Heart right ventricle (tissue), 16 donors: Measurements from ENCODE around the gene FRAS1. TPM values are rescaled to one million over a fixed set of nuclear protein-coding genes. Genes with fewer than 3 reads are reported as not detected.
A peak's percentile ranks its signal among the peaks of the same experiment; 100 is the strongest.
"Not testable (repeated sequence)": the region's sequence is repeated elsewhere in the genome, so short reads cannot be mapped to it uniquely, and the experiment has no call there.

ENCODE experiments used
- ATAC-seq, 8 donors: fragments of 200-7000 bp; cut with Tn5 transposase; one replicate each; pipeline ENCODE4 v1.9.1; 2020; ENCODE audit warnings: mild to moderate bottlenecking in 8 of 8, moderate library complexity in 8 of 8, moderate number of reproducible peaks in 1 of 8
- DNase-seq, 2 donors: peaks; one replicate each; pipeline ENCODE4 v3.0.0-alpha.2; 2020
- H3K27ac ChIP-seq, 10 donors: fragments of 200-600 bp; sonication (generic) in 2 of 10; one replicate each; pipeline versions ENCODE4 v1.5.0 to v1.8.0; 2020 to 2022; ENCODE audit warnings: mild to moderate bottlenecking in 3 of 10
- H3K27me3 ChIP-seq, 7 donors: fragments of 200-600 bp; one replicate each; pipeline ENCODE4 v1.8.0; 2021 to 2022; ENCODE audit warnings: mild to moderate bottlenecking in 2 of 7
- H3K36me3 ChIP-seq, 9 donors: fragments of 200-600 bp; sonication (generic) in 1 of 9; one replicate each; pipeline versions ENCODE4 v1.5.0 to v1.8.0; 2020 to 2022; ENCODE audit warnings: mild to moderate bottlenecking in 2 of 9
- H3K4me1 ChIP-seq, 9 donors: fragments of 200-600 bp; sonication (generic) in 1 of 9; one replicate each; pipeline versions ENCODE4 v1.5.0 to v1.8.0; 2020 to 2022; ENCODE audit warnings: mild to moderate bottlenecking in 4 of 9
- H3K4me3 ChIP-seq, 10 donors: fragments of 200-600 bp; sonication (generic) in 2 of 10; one replicate each; pipeline versions ENCODE4 v1.5.0 to v1.8.0; 2020 to 2022; ENCODE audit warnings: mild to moderate bottlenecking in 7 of 10, moderate library complexity in 2 of 10
- H3K9me3 ChIP-seq, 11 donors: fragments of 200-600 bp in 10 of 11; sonication (generic) in 2 of 11; one replicate each; pipeline versions ENCODE4 v1.5.0 to v1.8.0; 2013 to 2022; ENCODE audit warnings: mild to moderate bottlenecking in 2 of 11, control low read depth in 1 of 11, moderate library complexity in 1 of 11
- CTCF ChIP-seq, 9 donors: fragments of 200-600 bp; sonication (generic) in 2 of 9; IDR thresholded peaks; one replicate each; pipeline versions ENCODE4 v1.5.0 to v1.8.0; 2021 to 2022; ENCODE audit warnings: antibody characterized with exemption in 9 of 9, mild to moderate bottlenecking in 5 of 9, moderate library complexity in 1 of 9
- WGBS, 2 donors: extraction: QIAGEN DNeasy Blood & Tissue Kit; methylation state at CpG; one replicate each; pipeline ENCODE4 v1.1.7; 2013; ENCODE audit warnings: inconsistent platforms in 1 of 2; 5-methylcytosine and 5-hydroxymethylcytosine counted together
- intact Hi-C, 10 donors: fragments of 100-400 bp; cut with DNase I; formaldehyde crosslinking; loops; one replicate each; pipeline versions ENCODE4 v1.11.1 to v1.14.2; 2022
- polyA plus RNA-seq, 2 donors: library from polyadenylated mRNA; stranded (reverse); fragments of 200-250 nt; gene quantifications; one replicate each; pipeline ENCODE4 v1.2.3, GENCODE V29; 2013
- total RNA-seq, 10 donors: library from RNA; stranded (reverse); fragmentation: NEBNext Ultra II Directional in 3 of 10; extraction: Animal tissue kit (Norgen Biotek cat#: 25700) in 3 of 10; gene quantifications; one replicate each; pipeline versions ENCODE4 v1.2.1 to v1.2.4, GENCODE V29; 2021 to 2023
- donor health status: Arrhythmogenic right ventricular cardiomyopathy.
- donor health status: ischemic (EF 13 %, LVEDD 7.1; RV severe dilation, severe dysfunction).
- donor health status: healthy with polysubstance abuse.
- donor health status: DM: no; HTN: yes; CAD: no.
- donor health status: DM: no; HTN: no; CAD: no.
- donor health status: ischemic (EF 25% LVEDD 6.9; RV normal size, moderate dysfunction).
- donor health status: ischemic (EF 25% LVEDD 5.7; RV mildly dilated, moderate dysfunction).
- donor health status: healthy.
- donor health status: DM: yes; HTN: yes; CAD: no.
- donor health status: Ischemic cardiomyopathy.
- donor health status: ischemic (EF 35%, LVEDD 5.7; RV mildly dilated, moderate dysfunction).
- donor health status: nonischemic (EF 11% LVEDD 7.7; RV severe dilation, severe dysfunction).
- donor health status: DM: yes; HTN: yes; CAD: no.
- donor health status: PGD.
- donor health status: ischemic (EF 29% LVEDD 5.4; RV normal size, mild dysfunction).
- donor health status: nonischemic (EF 23%, LVEDD 6.1; RV moderate dilation, normal function).

The FRAS1 gene
- total and polyA plus RNA-seq, 12 donors: 0.93 to 6.2 (median 3.1) TPM

GRCh38 chr4:78119698-78120097 is 62.6 kb downstream of the FRAS1 start:
- Histone ChIP-seq H3K27ac (no peak overlapping the region), H3K4me1 (peaks cover 0 to 12% (median 6%) of the 10 kb centered on the region in 9 donors), H3K27me3 (no peaks in the 10 kb centered on the region), H3K9me3 (peaks cover 0 to 14% (median 0%) of the 10 kb centered on the region in 11 donors), H3K36me3 (no peaks in the 10 kb centered on the region), H3K4me3 (no peak overlapping the region)
- 92 to 97% methylated on average over 2 of the region's 2 CpGs for WGBS, 2 donors
- intact Hi-C loops: loop anchor here in 1 of 10 donors (5.0 kb wide), 1 partner anchor 62 kb away; the partner anchor contains the start of gene FRAS1
- DNase-seq (no peak), ATAC-seq (no peak)
- TF ChIP-seq CTCF (IDR thresholded peaks at IDR 0.05): no peak

GRCh38 chr4:78120144-78120880 is 63.2 kb downstream of the FRAS1 start:
- TF ChIP-seq CTCF (IDR thresholded peaks at IDR 0.05): no peak
- Histone ChIP-seq H3K9me3 (peaks cover 0 to 14% (median 0%) of the 10 kb centered on the region in 11 donors), H3K4me1 (peaks cover 0 to 12% (median 6%) of the 10 kb centered on the region in 9 donors), H3K27me3 (no peaks in the 10 kb centered on the region), H3K36me3 (no peaks in the 10 kb centered on the region), H3K4me3 (no peak overlapping the region), H3K27ac (no peak overlapping the region)
- no peak for DNase-seq
- intact Hi-C loops: loop anchor here in 1 of 10 donors (5.0 kb wide), 1 partner anchor 63 kb away; the partner anchor contains the start of gene FRAS1
- peak in 1 of 8 donors; percentile 16 for ATAC-seq
- WGBS, 2 donors: 68 to 72% methylated on average over 4 of the region's 4 CpGs

GRCh38 chr4:78121338-78121904 is 64.3 kb downstream of the FRAS1 start:
- H3K4me3 ChIP-seq: no peak overlapping the region
- H3K9me3 ChIP-seq: peaks cover 0 to 14% (median 0%) of the 10 kb centered on the region in 11 donors
- peaks cover 0 to 12% (median 6%) of the 10 kb centered on the region in 9 donors for H3K4me1 ChIP-seq
- H3K27me3 ChIP-seq: no peaks in the 10 kb centered on the region
- WGBS, 2 donors: 31 to 53% methylated on average over 4 of the region's 4 CpGs
- intact Hi-C loops: loop anchor here in 1 of 10 donors (1.0 to 5.0 kb wide), 2 partner anchors 22 to 64 kb away; partner anchors contain the start of gene FRAS1
- H3K27ac ChIP-seq: peak overlapping the region in 4 of 10 donors; percentile 25 to 41 (median 34)
- H3K36me3 ChIP-seq: no peaks in the 10 kb centered on the region
- no peak for TF ChIP-seq CTCF (IDR thresholded peaks at IDR 0.05)
- peak; percentile 39 to 48 for DNase-seq
- ATAC-seq: peak; percentile 82 to 100 (median 99)

- Histone ChIP-seq H3K9me3 (peaks cover 0 to 14% (median 0%) of the 10 kb centered on the region in 11 donors), H3K4me1 (peaks cover 0 to 11% (median 3%) of the 10 kb centered on the region in 9 donors)
- intact Hi-C loops, H3K4me3 ChIP-seq, ATAC-seq, H3K36me3 ChIP-seq, H3K27ac ChIP-seq, DNase-seq, H3K27me3 ChIP-seq: not testable (repeated sequence)
- TF ChIP-seq CTCF (IDR thresholded peaks at IDR 0.05): peak in 1 of 9 donors; percentile 13
- 51 to 53% methylated on average over 6 of the region's 6 CpGs for WGBS, 2 donors
These were observed 68.8 kb downstream of the FRAS1 start for GRCh38 chr4:78125834-78126331.
